ENCODE measurements around the gene GNL1.
A peak's percentile ranks its signal among the peaks of the same experiment; 100 is the strongest.

GNL1 gene

GRCh38 chr6:30591008-30591407, 34.7 kb upstream of the GNL1 start:
- H3K4me3 ChIP-seq (ENCODE audit: low read length), result no peak overlapping the region
- peaks cover 19% of the 10 kb centered on the region for H3K4me1 ChIP-seq (ENCODE audit: control insufficient read depth, insufficient read depth, low read length)
- H3K9me3 ChIP-seq (replicated peaks; ENCODE audit: low read length), result no peaks in the 10 kb centered on the region
- H3K4me2 ChIP-seq (ENCODE audit: low read length), result peak overlapping the region; percentile 14
- peak overlapping the region; percentile 67 for H3K9ac ChIP-seq (ENCODE audit: low read depth, low read length)
- peaks cover 52% of the 10 kb centered on the region for H3K36me3 ChIP-seq (ENCODE audit: insufficient read depth, low read length)
- H3K27me3 ChIP-seq (ENCODE audit: control insufficient read depth, insufficient read depth, low read length), result no peaks in the 10 kb centered on the region

- H3K4me3 ChIP-seq (ENCODE audit: low read length), result no peak overlapping the region
- peaks cover 57% of the 10 kb centered on the region for H3K36me3 ChIP-seq (ENCODE audit: insufficient read depth, low read length)
- peak overlapping the region; percentile 14 for H3K4me2 ChIP-seq (ENCODE audit: low read length)
- H3K4me1 ChIP-seq (ENCODE audit: control insufficient read depth, insufficient read depth, low read length), result peaks cover 19% of the 10 kb centered on the region
- no peaks in the 10 kb centered on the region for H3K9me3 ChIP-seq (replicated peaks; ENCODE audit: low read length)
- no peaks in the 10 kb centered on the region for H3K27me3 ChIP-seq (ENCODE audit: control insufficient read depth, insufficient read depth, low read length)
- H3K9ac ChIP-seq (ENCODE audit: low read depth, low read length), result peak overlapping the region; percentile 67
Measured at GRCh38 chr6:30590509-30590908, 34.2 kb upstream of the GNL1 start.

GRCh38 chr6:30589754-30590358, 33.6 kb upstream of the GNL1 start:
- Histone ChIP-seq H3K4me2 (ENCODE audit: low read length) (no peak overlapping the region), H3K9me3 (replicated peaks; ENCODE audit: low read length) (no peaks in the 10 kb centered on the region), H3K27me3 (ENCODE audit: control insufficient read depth, insufficient read depth, low read length) (no peaks in the 10 kb centered on the region), H3K4me1 (ENCODE audit: control insufficient read depth, insufficient read depth, low read length) (peaks cover 19% of the 10 kb centered on the region), H3K36me3 (ENCODE audit: insufficient read depth, low read length) (peaks cover 62% of the 10 kb centered on the region), H3K4me3 (ENCODE audit: low read length) (no peak overlapping the region), H3K9ac (ENCODE audit: low read depth, low read length) (no peak overlapping the region)

- no peaks in the 10 kb centered on the region for H3K9me3 ChIP-seq (replicated peaks; ENCODE audit: low read length)
- H3K27me3 ChIP-seq (ENCODE audit: control insufficient read depth, insufficient read depth, low read length), result no peaks in the 10 kb centered on the region
- peaks cover 78% of the 10 kb centered on the region for H3K36me3 ChIP-seq (ENCODE audit: insufficient read depth, low read length)
- no peak overlapping the region for H3K9ac ChIP-seq (ENCODE audit: low read depth, low read length)
- H3K4me1 ChIP-seq (ENCODE audit: control insufficient read depth, insufficient read depth, low read length), result no peaks in the 10 kb centered on the region
- no peak overlapping the region for H3K4me2 ChIP-seq (ENCODE audit: low read length)
- H3K4me3 ChIP-seq (ENCODE audit: low read length), result no peak overlapping the region
Measured at GRCh38 chr6:30583921-30584320, 27.6 kb upstream of the GNL1 start.

GRCh38 chr6:30578051-30578450, 21.8 kb upstream of the GNL1 start:
- peaks cover 57% of the 10 kb centered on the region for H3K36me3 ChIP-seq (ENCODE audit: insufficient read depth, low read length)
- H3K9ac ChIP-seq (ENCODE audit: low read depth, low read length), result no peak overlapping the region
- H3K4me2 ChIP-seq (ENCODE audit: low read length), result no peak overlapping the region
- no peak overlapping the region for H3K4me3 ChIP-seq (ENCODE audit: low read length)
- H3K4me1 ChIP-seq (ENCODE audit: control insufficient read depth, insufficient read depth, low read length), result no peaks in the 10 kb centered on the region
- no peaks in the 10 kb centered on the region for H3K27me3 ChIP-seq (ENCODE audit: control insufficient read depth, insufficient read depth, low read length)
- H3K9me3 ChIP-seq (replicated peaks; ENCODE audit: low read length), result no peaks in the 10 kb centered on the region

- Histone ChIP-seq H3K4me3 (ENCODE audit: low read length) (no peak overlapping the region), H3K4me1 (ENCODE audit: control insufficient read depth, insufficient read depth, low read length) (peaks cover 12% of the 10 kb centered on the region), H3K9ac (ENCODE audit: low read depth, low read length) (no peak overlapping the region)
Measured at GRCh38 chr6:30573113-30573512, 16.8 kb upstream of the GNL1 start.

GRCh38 chr6:30572148-30572547, 15.9 kb upstream of the GNL1 start:
- Histone ChIP-seq H3K9ac (ENCODE audit: low read depth, low read length) (peak overlapping the region; percentile 92), H3K4me3 (ENCODE audit: low read length) (peak overlapping the region; percentile 88), H3K4me1 (ENCODE audit: control insufficient read depth, insufficient read depth, low read length) (peaks cover 12% of the 10 kb centered on the region)

More at GRCh38 chr6:30573113-30573512, 16.8 kb upstream of the GNL1 start:
- Histone ChIP-seq H3K36me3 (ENCODE audit: insufficient read depth, low read length) (peaks cover 18% of the 10 kb centered on the region), H3K9me3 (replicated peaks; ENCODE audit: low read length) (no peaks in the 10 kb centered on the region), H3K4me2 (ENCODE audit: low read length) (peak overlapping the region; percentile 95), H3K27me3 (ENCODE audit: control insufficient read depth, insufficient read depth, low read length) (no peaks in the 10 kb centered on the region)

GRCh38 chr6:30571762-30572082, 15.4 kb upstream of the GNL1 start:
- no peaks in the 10 kb centered on the region for H3K9me3 ChIP-seq (replicated peaks; ENCODE audit: low read length)
- peaks cover 12% of the 10 kb centered on the region for H3K4me1 ChIP-seq (ENCODE audit: control insufficient read depth, insufficient read depth, low read length)
- H3K4me3 ChIP-seq (ENCODE audit: low read length), result peak overlapping the region; percentile 88

More at GRCh38 chr6:30572148-30572547, 15.9 kb upstream of the GNL1 start:
- Histone ChIP-seq H3K36me3 (ENCODE audit: insufficient read depth, low read length) (peaks cover 8% of the 10 kb centered on the region), H3K9me3 (replicated peaks; ENCODE audit: low read length) (no peaks in the 10 kb centered on the region), H3K4me2 (ENCODE audit: low read length) (peak overlapping the region; percentile 95), H3K27me3 (ENCODE audit: control insufficient read depth, insufficient read depth, low read length) (no peaks in the 10 kb centered on the region)

GRCh38 chr6:30571075-30571761, 14.9 kb upstream of the GNL1 start, which contains the start of gene ABCF1:
ABCF1 (plus strand) TSS chr6:30571442; CDS start chr6:30571488, 46 bp downstream.
- Histone ChIP-seq H3K4me1 (ENCODE audit: control insufficient read depth, insufficient read depth, low read length) (peaks cover 12% of the 10 kb centered on the region), H3K27me3 (ENCODE audit: control insufficient read depth, insufficient read depth, low read length) (no peaks in the 10 kb centered on the region), H3K9ac (ENCODE audit: low read depth, low read length) (peak within 1 kb of the TSS; percentile 92), H3K36me3 (ENCODE audit: insufficient read depth, low read length) (no peaks in the 10 kb centered on the region), H3K4me2 (ENCODE audit: low read length) (peak within 1 kb of the TSS; percentile 97), H3K9me3 (replicated peaks; ENCODE audit: low read length) (no peaks in the 10 kb centered on the region), H3K4me3 (ENCODE audit: low read length) (peak within 1 kb of the TSS; percentile 88)

More at GRCh38 chr6:30571762-30572082, 15.4 kb upstream of the GNL1 start:
- Histone ChIP-seq H3K9ac (ENCODE audit: low read depth, low read length) (peak overlapping the region; percentile 92), H3K27me3 (ENCODE audit: control insufficient read depth, insufficient read depth, low read length) (no peaks in the 10 kb centered on the region), H3K36me3 (ENCODE audit: insufficient read depth, low read length) (peaks cover 4% of the 10 kb centered on the region), H3K4me2 (ENCODE audit: low read length) (peak overlapping the region; percentile 95)

GRCh38 chr6:30570740-30571074, 14.4 kb upstream of the GNL1 start:
- peak overlapping the region; percentile 97 for H3K4me2 ChIP-seq (ENCODE audit: low read length)
- H3K9me3 ChIP-seq (replicated peaks; ENCODE audit: low read length), result no peaks in the 10 kb centered on the region
- H3K4me1 ChIP-seq (ENCODE audit: control insufficient read depth, insufficient read depth, low read length), result peaks cover 12% of the 10 kb centered on the region
- H3K36me3 ChIP-seq (ENCODE audit: insufficient read depth, low read length), result no peaks in the 10 kb centered on the region
- H3K9ac ChIP-seq (ENCODE audit: low read depth, low read length), result peak overlapping the region; percentile 92
- H3K4me3 ChIP-seq (ENCODE audit: low read length), result peak overlapping the region; percentile 88
- no peaks in the 10 kb centered on the region for H3K27me3 ChIP-seq (ENCODE audit: control insufficient read depth, insufficient read depth, low read length)

GRCh38 chr6:30570263-30570662, 14.0 kb upstream of the GNL1 start:
- no peaks in the 10 kb centered on the region for H3K27me3 ChIP-seq (ENCODE audit: control insufficient read depth, insufficient read depth, low read length)
- H3K4me2 ChIP-seq (ENCODE audit: low read length), result peak overlapping the region; percentile 97
- peak overlapping the region; percentile 92 for H3K9ac ChIP-seq (ENCODE audit: low read depth, low read length)
- no peaks in the 10 kb centered on the region for H3K36me3 ChIP-seq (ENCODE audit: insufficient read depth, low read length)
- H3K9me3 ChIP-seq (replicated peaks; ENCODE audit: low read length), result no peaks in the 10 kb centered on the region
- H3K4me1 ChIP-seq (ENCODE audit: control insufficient read depth, insufficient read depth, low read length), result peaks cover 12% of the 10 kb centered on the region
- H3K4me3 ChIP-seq (ENCODE audit: low read length), result peak overlapping the region; percentile 88

- Histone ChIP-seq H3K9me3 (replicated peaks; ENCODE audit: low read length) (no peaks in the 10 kb centered on the region), H3K4me2 (ENCODE audit: low read length) (no peak overlapping the region), H3K27me3 (ENCODE audit: control insufficient read depth, insufficient read depth, low read length) (no peaks in the 10 kb centered on the region), H3K4me1 (ENCODE audit: control insufficient read depth, insufficient read depth, low read length) (peaks cover 12% of the 10 kb centered on the region), H3K4me3 (ENCODE audit: low read length) (no peak overlapping the region), H3K9ac (ENCODE audit: low read depth, low read length) (no peak overlapping the region), H3K36me3 (ENCODE audit: insufficient read depth, low read length) (peaks cover 2% of the 10 kb centered on the region)
Measured at GRCh38 chr6:30568245-30568644, 12.0 kb upstream of the GNL1 start.
